ENCODE measurements around the gene LRP1.

Gene LRP1

DNA sequence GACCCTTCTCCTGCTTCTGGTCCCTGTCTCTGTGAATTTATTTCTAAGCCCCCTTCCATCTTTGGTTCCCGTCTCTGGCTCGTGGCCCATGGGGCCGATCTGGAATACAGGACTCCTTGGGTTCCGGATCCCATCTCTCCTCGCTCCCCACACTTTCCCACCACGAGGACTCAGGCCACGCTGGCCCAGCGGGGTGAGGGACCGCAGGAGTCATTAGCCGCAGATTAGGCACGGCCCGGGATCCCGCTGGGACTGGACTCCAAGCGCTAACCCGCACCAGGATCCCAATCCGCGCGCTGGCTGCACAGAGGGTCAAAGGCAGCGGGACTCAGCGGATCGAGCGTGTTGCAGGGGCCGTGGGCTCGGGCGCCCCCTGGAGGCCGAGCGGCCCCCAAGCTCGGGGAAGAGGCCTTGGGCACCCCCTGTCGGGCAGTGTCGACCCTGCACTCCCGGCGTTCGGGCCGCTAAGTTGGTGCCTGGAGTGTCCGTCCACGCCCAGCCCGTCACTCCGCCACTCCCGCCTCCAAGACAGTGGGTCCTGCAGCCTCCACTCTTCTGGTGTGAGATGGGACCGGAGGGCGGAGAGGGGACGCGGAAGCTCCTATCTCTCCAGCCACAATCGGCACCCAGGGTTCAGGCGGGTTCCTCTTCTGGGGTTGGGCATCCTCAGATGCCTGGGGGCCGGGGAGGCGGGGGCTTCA lies 110.7 kb downstream of the LRP1 start:
- H3K27me3 ChIP-seq (ENCODE audit: low read depth, low read length) = peaks cover 69% of the 10 kb centered on the region

DNA sequence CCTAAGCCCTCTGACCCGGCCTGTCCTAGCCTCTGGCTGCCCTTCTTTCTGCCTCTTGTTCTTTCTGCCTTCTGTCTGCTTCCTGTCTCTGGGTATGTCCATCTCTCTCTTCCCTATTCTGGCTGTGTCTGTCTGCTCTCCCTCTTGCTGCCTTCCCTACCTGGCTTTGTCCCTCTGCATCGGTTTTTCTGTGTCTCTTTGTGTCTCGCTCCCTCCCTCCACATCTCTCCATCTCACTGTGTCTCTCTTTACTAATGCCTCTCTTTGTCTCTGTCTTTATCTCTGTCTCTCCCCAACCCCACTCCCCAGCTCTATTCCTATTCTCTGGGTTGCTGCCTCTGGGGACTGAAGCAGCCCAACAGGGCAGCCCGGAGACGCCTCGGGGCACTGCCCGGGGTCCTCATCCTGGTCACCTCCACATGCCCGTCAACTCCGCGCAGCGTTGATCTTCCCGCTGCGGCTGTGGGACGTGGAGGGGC lies 111.3 kb downstream of the LRP1 start:
- Histone ChIP-seq H3K4me1 (ENCODE audit: control insufficient read depth in 1 of 2, insufficient read depth in 2 of 2, low read length in 2 of 2) (peaks cover 15 to 74% of the 10 kb centered on the region in 2 donors), H3K4me3 (ENCODE audit: low read depth in 1 of 2, low read length in 2 of 2) (peak overlapping the region; percentile 16 to 71), H3K27me3 (ENCODE audit: low read depth, low read length) (peaks cover 71% of the 10 kb centered on the region), H3K27ac (ENCODE audit: low read length) (no peak overlapping the region), H3K36me3 (ENCODE audit: control insufficient read depth in 1 of 2, insufficient read depth in 2 of 2, low read length in 2 of 2) (peaks cover 0 to 2% of the 10 kb centered on the region in 2 donors), H3K9me3 (ENCODE audit: control insufficient read depth in 1 of 2, low read length in 2 of 2) (no peaks in the 10 kb centered on the region)

More for the DNA sequence above, 110.7 kb downstream of the LRP1 start:
- Histone ChIP-seq H3K27ac (ENCODE audit: low read length) (no peak overlapping the region), H3K9me3 (ENCODE audit: control insufficient read depth in 1 of 2, low read length in 2 of 2) (no peaks in the 10 kb centered on the region), H3K4me3 (ENCODE audit: low read depth in 1 of 2, low read length in 2 of 2) (peak overlapping the region; percentile 60 to 71), H3K4me1 (ENCODE audit: control insufficient read depth in 1 of 2, insufficient read depth in 2 of 2, low read length in 2 of 2) (peaks cover 15 to 74% of the 10 kb centered on the region in 2 donors), H3K36me3 (ENCODE audit: control insufficient read depth in 1 of 2, insufficient read depth in 2 of 2, low read length in 2 of 2) (peaks cover 4 to 8% of the 10 kb centered on the region in 2 donors)

DNA sequence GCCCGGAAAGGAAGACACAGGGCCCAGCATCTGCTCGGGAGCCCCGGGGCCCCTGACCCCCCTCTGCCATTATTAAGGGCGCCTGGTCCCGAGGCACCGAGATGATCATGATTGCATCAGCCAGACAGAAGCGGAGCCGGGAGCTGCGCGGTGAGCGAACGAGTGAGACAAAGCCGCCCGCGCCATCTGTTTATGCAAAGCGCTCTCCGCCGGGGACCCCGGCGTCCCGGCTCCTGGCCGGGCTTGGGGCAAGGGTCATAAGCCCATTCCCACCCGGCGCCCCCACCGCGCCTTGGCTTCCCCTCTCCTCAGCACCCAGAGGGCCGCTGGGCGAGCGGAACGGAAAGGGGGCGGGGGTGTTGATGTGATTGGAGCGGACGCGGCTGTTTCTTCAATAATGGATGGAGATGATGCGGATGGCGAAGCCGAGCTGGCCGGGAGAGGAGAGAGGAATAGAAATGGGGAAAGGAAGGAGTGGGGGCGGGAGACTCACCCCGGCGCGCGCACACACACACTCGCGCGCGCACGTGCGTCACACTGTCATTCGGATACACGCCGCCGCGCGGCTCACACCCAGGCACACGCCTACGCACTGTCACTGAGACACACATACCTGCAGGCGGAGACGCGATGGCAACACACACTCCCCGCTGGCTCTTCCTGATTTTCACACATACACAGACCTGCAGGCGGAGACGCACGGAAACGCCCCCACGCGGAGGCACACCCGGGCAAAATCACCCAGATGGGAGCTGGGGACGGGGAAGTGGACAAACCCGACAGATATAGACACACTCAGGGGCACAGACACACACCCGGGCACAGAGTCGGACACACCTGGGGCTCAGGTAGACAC lies 112.0 kb downstream of the LRP1 start:
- Histone ChIP-seq H3K9me3 (ENCODE audit: control insufficient read depth in 1 of 2, low read length in 2 of 2) (no peaks in the 10 kb centered on the region), H3K4me3 (ENCODE audit: low read depth in 1 of 2, low read length in 2 of 2) (peak overlapping the region; percentile 56 to 71), H3K36me3 (ENCODE audit: control insufficient read depth in 1 of 2, insufficient read depth in 2 of 2, low read length in 2 of 2) (no peaks in the 10 kb centered on the region), H3K27me3 (ENCODE audit: low read depth, low read length) (peaks cover 71% of the 10 kb centered on the region), H3K4me1 (ENCODE audit: control insufficient read depth in 1 of 2, insufficient read depth in 2 of 2, low read length in 2 of 2) (peaks cover 15 to 72% of the 10 kb centered on the region in 2 donors), H3K27ac (ENCODE audit: low read length) (no peak overlapping the region)

GRCh38 chr12:57240926-57241401 lies 112.7 kb downstream of the LRP1 start:
- no peaks in the 10 kb centered on the region for H3K36me3 ChIP-seq (ENCODE audit: control insufficient read depth in 1 of 2, insufficient read depth in 2 of 2, low read length in 2 of 2)
- peak overlapping the region; percentile 56 to 71 for H3K4me3 ChIP-seq (ENCODE audit: low read depth in 1 of 2, low read length in 2 of 2)
- no peaks in the 10 kb centered on the region for H3K9me3 ChIP-seq (ENCODE audit: control insufficient read depth in 1 of 2, low read length in 2 of 2)
- H3K27me3 ChIP-seq (ENCODE audit: low read depth, low read length) = peaks cover 69% of the 10 kb centered on the region
- H3K4me1 ChIP-seq (ENCODE audit: control insufficient read depth in 1 of 2, insufficient read depth in 2 of 2, low read length in 2 of 2) = peaks cover 15 to 66% of the 10 kb centered on the region in 2 donors
- H3K27ac ChIP-seq (ENCODE audit: low read length) = no peak overlapping the region

DNA sequence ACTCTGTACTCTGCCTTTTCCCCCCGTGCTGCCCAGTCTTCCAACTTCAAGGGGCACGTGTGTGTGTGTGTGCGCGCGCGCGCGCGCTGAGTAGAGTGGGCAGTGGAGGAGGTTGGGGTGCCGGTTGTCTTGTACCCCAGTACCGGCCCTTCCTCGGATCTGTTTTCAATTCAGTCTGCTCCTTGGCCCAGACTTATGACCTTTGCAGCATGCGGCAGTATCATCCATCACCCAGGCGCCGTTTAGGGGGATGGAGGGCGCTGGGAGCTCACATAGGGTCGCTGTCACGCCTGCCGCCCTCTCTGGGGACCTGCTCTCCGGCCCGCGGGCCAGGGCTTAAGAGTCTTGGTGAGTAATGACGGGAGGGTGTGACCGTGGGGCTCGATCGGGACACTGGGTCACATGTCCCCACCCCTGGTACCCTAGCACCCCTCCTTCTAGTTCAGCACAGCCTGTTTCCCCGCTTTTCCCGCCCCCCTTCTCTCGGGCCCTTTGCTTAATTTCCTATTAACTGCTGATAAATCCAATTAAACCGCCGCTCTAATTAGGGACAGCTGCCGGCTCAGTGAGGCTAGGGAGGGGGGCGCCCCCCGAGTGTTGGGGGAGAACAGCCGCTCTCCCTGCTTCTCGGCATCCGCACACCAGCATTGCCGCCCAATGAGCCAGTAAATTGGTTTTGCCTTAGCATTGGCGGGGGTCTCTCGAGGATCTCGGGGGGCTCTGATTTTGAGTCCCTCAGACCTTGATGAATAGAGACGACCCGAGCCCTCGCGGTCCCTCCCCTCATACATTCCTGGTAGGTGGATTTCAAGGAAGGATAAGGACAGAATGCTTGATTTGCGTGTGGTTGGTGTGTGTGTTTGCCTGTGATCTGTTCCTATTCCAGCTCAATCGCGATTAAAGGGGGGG lies 113.4 kb downstream of the LRP1 start:
- Histone ChIP-seq H3K27me3 (ENCODE audit: low read depth, low read length) (peaks cover 65% of the 10 kb centered on the region), H3K4me1 (ENCODE audit: control insufficient read depth in 1 of 2, insufficient read depth in 2 of 2, low read length in 2 of 2) (peaks cover 15 to 66% of the 10 kb centered on the region in 2 donors), H3K9me3 (ENCODE audit: control insufficient read depth in 1 of 2, low read length in 2 of 2) (no peaks in the 10 kb centered on the region), H3K4me3 (ENCODE audit: low read depth in 1 of 2, low read length in 2 of 2) (no peak overlapping the region), H3K27ac (ENCODE audit: low read length) (no peak overlapping the region), H3K36me3 (ENCODE audit: control insufficient read depth in 1 of 2, insufficient read depth in 2 of 2, low read length in 2 of 2) (no peaks in the 10 kb centered on the region)

DNA sequence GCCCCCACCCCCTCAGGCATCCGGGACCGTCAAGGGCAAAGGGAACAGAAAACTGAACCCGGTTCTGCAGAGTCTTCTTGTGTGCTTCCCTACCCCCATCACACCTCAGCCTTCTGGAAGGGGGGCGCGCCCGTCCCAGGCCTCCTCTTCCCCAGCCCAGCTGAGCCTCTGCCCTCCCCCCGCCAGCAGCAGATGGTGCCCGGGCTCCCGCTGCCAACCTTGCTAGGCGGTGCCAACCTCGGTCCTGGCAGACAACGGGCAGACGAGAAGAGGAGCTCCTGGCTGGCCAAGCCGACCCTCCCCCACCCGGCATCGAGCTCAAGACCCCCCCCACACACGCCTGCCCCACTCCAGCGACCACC lies 114.0 kb downstream of the LRP1 start:
- Histone ChIP-seq H3K9me3 (ENCODE audit: control insufficient read depth in 1 of 2, low read length in 2 of 2) (no peaks in the 10 kb centered on the region), H3K27me3 (ENCODE audit: low read depth, low read length) (peaks cover 61% of the 10 kb centered on the region), H3K27ac (ENCODE audit: low read length) (no peak overlapping the region), H3K36me3 (ENCODE audit: control insufficient read depth in 1 of 2, insufficient read depth in 2 of 2, low read length in 2 of 2) (no peaks in the 10 kb centered on the region), H3K4me3 (ENCODE audit: low read depth in 1 of 2, low read length in 2 of 2) (peak overlapping the region in 1 of 2 donors; percentile 29), H3K4me1 (ENCODE audit: control insufficient read depth in 1 of 2, insufficient read depth in 2 of 2, low read length in 2 of 2) (peaks cover 15 to 66% of the 10 kb centered on the region in 2 donors)

DNA sequence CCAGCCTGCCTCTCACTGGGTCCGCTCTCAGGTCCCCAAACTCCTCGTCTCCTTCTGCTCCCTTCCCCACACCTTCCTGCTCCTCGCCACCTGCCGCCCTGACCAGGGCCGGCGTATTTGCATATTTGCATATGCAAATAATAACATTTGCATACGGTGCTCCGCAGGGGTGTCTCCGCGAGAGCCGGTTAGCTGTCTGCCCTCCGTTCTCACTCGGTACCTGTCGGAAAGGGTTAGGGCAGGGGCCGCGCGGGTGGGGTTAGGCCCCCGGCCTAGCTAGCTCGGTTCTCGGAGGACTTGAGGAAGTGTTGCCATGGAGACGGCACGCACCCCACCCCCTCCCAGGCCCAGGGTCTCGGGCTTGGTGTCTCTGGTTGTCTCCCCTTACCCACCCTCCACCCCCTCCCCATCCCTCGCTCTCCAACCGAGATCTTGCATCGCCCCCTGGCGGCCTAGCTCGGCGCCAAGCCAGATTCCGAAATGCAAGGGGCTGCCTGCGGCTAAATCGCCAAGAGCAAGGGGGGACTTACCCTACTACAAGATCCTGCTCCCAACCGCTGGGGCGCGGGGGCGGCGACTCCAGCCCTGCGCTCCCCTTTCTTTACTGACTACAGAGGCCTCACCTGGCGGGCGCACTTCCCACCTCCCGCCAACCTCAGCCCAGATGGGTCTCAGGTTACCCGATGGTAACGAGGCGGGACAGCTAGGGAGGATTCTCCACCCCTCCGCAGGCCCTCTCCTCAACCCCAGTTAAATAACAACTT lies 114.6 kb downstream of the LRP1 start:
- H3K4me1 ChIP-seq (ENCODE audit: control insufficient read depth in 1 of 2, insufficient read depth in 2 of 2, low read length in 2 of 2) = peaks cover 15 to 62% of the 10 kb centered on the region in 2 donors
- no peaks in the 10 kb centered on the region for H3K9me3 ChIP-seq (ENCODE audit: control insufficient read depth in 1 of 2, low read length in 2 of 2)
- no peak overlapping the region for H3K27ac ChIP-seq (ENCODE audit: low read length)
- H3K36me3 ChIP-seq (ENCODE audit: control insufficient read depth in 1 of 2, insufficient read depth in 2 of 2, low read length in 2 of 2) = no peaks in the 10 kb centered on the region
- H3K4me3 ChIP-seq (ENCODE audit: low read depth in 1 of 2, low read length in 2 of 2) = peak overlapping the region; percentile 16 to 29
- H3K27me3 ChIP-seq (ENCODE audit: low read depth, low read length) = peaks cover 55% of the 10 kb centered on the region

- Histone ChIP-seq H3K4me1 (ENCODE audit: control insufficient read depth in 1 of 2, insufficient read depth in 2 of 2, low read length in 2 of 2) (peaks cover 13 to 53% of the 10 kb centered on the region in 2 donors), H3K9me3 (ENCODE audit: control insufficient read depth in 1 of 2, low read length in 2 of 2) (no peaks in the 10 kb centered on the region), H3K36me3 (ENCODE audit: control insufficient read depth in 1 of 2, insufficient read depth in 2 of 2, low read length in 2 of 2) (no peaks in the 10 kb centered on the region), H3K27me3 (ENCODE audit: low read depth, low read length) (peaks cover 48% of the 10 kb centered on the region), H3K27ac (ENCODE audit: low read length) (no peak overlapping the region), H3K4me3 (ENCODE audit: low read depth in 1 of 2, low read length in 2 of 2) (peak overlapping the region in 1 of 2 donors; percentile 29)
Measured at GRCh38 chr12:57243521-57244311, 115.4 kb downstream of the LRP1 start.

- peaks cover 44% of the 10 kb centered on the region for H3K27me3 ChIP-seq (ENCODE audit: low read depth, low read length)
- H3K27ac ChIP-seq (ENCODE audit: low read length) = no peak overlapping the region
- no peaks in the 10 kb centered on the region for H3K9me3 ChIP-seq (ENCODE audit: control insufficient read depth in 1 of 2, low read length in 2 of 2)
- no peak overlapping the region for H3K4me3 ChIP-seq (ENCODE audit: low read depth in 1 of 2, low read length in 2 of 2)
- H3K4me1 ChIP-seq (ENCODE audit: control insufficient read depth in 1 of 2, insufficient read depth in 2 of 2, low read length in 2 of 2) = peaks cover 11 to 47% of the 10 kb centered on the region in 2 donors
- no peaks in the 10 kb centered on the region for H3K36me3 ChIP-seq (ENCODE audit: control insufficient read depth in 1 of 2, insufficient read depth in 2 of 2, low read length in 2 of 2)
Measured at GRCh38 chr12:57244312-57244696, 116.0 kb downstream of the LRP1 start.

- Histone ChIP-seq H3K27me3 (ENCODE audit: low read depth, low read length) (peaks cover 17% of the 10 kb centered on the region), H3K27ac (ENCODE audit: low read length) (no peak overlapping the region), H3K4me3 (ENCODE audit: low read depth in 1 of 2, low read length in 2 of 2) (no peak overlapping the region), H3K9me3 (ENCODE audit: control insufficient read depth in 1 of 2, low read length in 2 of 2) (no peaks in the 10 kb centered on the region), H3K36me3 (ENCODE audit: control insufficient read depth in 1 of 2, insufficient read depth in 2 of 2, low read length in 2 of 2) (no peaks in the 10 kb centered on the region), H3K4me1 (ENCODE audit: control insufficient read depth in 1 of 2, insufficient read depth in 2 of 2, low read length in 2 of 2) (peaks cover 4 to 20% of the 10 kb centered on the region in 2 donors)
Measured at GRCh38 chr12:57247041-57247440, 118.8 kb downstream of the LRP1 start.
